Naive thymus-derived CD4-positive, alpha-beta T cell (primary cell): ENCODE measurements around the gene NADK2. TPM values are rescaled to one million over a fixed set of nuclear protein-coding genes. Genes with fewer than 3 reads are reported as not detected.
A peak's percentile ranks its signal among the peaks of the same experiment; 100 is the strongest.

Experiments
- ATAC-seq: fragments of 150-1000 bp; cut with Tn5 transposase; 2 replicates; pipeline ENCODE4 v1.10.0; 2021; ENCODE audit warnings: mild to moderate bottlenecking, moderate library complexity
- CTCF ChIA-PET: fragments of 350-600 bp; sonication (Branson Sonifier 250); formaldehyde crosslinking; loops from one replicate; lab custom pipeline; 2021; ENCODE audit warnings: antibody characterized with exemption; lab: Charles Lee
- POLR2A ChIA-PET: fragments of 350-600 bp; sonication (Branson Sonifier 250); formaldehyde crosslinking; loops from one replicate; lab custom pipeline; 2021; ENCODE audit warnings: antibody characterized with exemption, inconsistent platforms; lab: Charles Lee
- DNase-seq, 9 donors: peaks; one replicate each; pipeline versions ENCODE4 v3.0.0 to v3.0.0-alpha.2; 2020 to 2022; ENCODE audit warnings: mixed read lengths in 1 of 9
- H3K27ac ChIP-seq: one replicate; pipeline ENCODE4 v1.7.0; 2013; ENCODE audit warnings: mild to moderate bottlenecking, low read depth, low read length, moderate library complexity
- H3K27me3 ChIP-seq, 2 donors: one replicate each; pipeline ENCODE4 v1.7.0; 2013; ENCODE audit warnings: low read length in 2 of 2, mild to moderate bottlenecking in 2 of 2, moderate library complexity in 2 of 2; ENCODE audit not compliant: control insufficient read depth in 2 of 2, insufficient read depth in 2 of 2
- H3K36me3 ChIP-seq, 3 experiments: 1 replicate in 2 of 3; 2 replicates in 1 of 3; pipeline ENCODE4 v1.7.0; 2013; ENCODE audit warnings: low read length in 3 of 3, mild to moderate bottlenecking in 3 of 3, moderate library complexity in 1 of 3; ENCODE audit not compliant: insufficient read depth in 3 of 3, control insufficient read depth in 2 of 3
- H3K4me1 ChIP-seq, 2 donors: one replicate each; pipeline ENCODE4 v1.7.0; 2013; ENCODE audit warnings: low read length in 2 of 2, mild to moderate bottlenecking in 2 of 2, moderate library complexity in 1 of 2; ENCODE audit not compliant: control insufficient read depth in 2 of 2, insufficient read depth in 2 of 2
- H3K4me3 ChIP-seq: 2 replicates; pipeline ENCODE4 v1.7.0; 2013; ENCODE audit warnings: mild to moderate bottlenecking, low read length
- H3K9me3 ChIP-seq, 3 experiments: 1 replicate in 2 of 3; 2 replicates in 1 of 3; pipeline ENCODE4 v1.7.0; 2013; ENCODE audit warnings: low read length in 3 of 3; ENCODE audit not compliant: control insufficient read depth in 2 of 3
- H3K27ac Mint-ChIP-seq, 9 donors: one replicate each; pipeline ENCODE4 v1.8.0; 2020 to 2022; ENCODE audit warnings: mixed read lengths in 9 of 9, mild to moderate bottlenecking in 8 of 9, moderate library complexity in 5 of 9, inconsistent platforms in 2 of 9
- H3K27me3 Mint-ChIP-seq, 5 donors: one replicate each; pipeline ENCODE4 v1.8.0; 2021 to 2022; ENCODE audit warnings: mixed read lengths in 5 of 5, mild to moderate bottlenecking in 1 of 5
- H3K36me3 Mint-ChIP-seq, 5 donors: one replicate each; pipeline ENCODE4 v1.8.0; 2020 to 2022; ENCODE audit warnings: mixed read lengths in 5 of 5, mild to moderate bottlenecking in 3 of 5, inconsistent platforms in 1 of 5
- H3K4me1 Mint-ChIP-seq, 7 donors: one replicate each; pipeline ENCODE4 v1.8.0; 2020 to 2022; ENCODE audit warnings: mixed read lengths in 7 of 7, mild to moderate bottlenecking in 3 of 7, inconsistent platforms in 1 of 7
- H3K4me3 Mint-ChIP-seq, 10 donors: one replicate each; pipeline ENCODE4 v1.8.0; 2020 to 2022; ENCODE audit warnings: mild to moderate bottlenecking in 10 of 10, mixed read lengths in 10 of 10, moderate library complexity in 6 of 10, inconsistent platforms in 2 of 10
- H3K9me3 Mint-ChIP-seq, 11 donors: one replicate each; pipeline ENCODE4 v1.8.0; 2020 to 2022; ENCODE audit warnings: mixed read lengths in 11 of 11, mild to moderate bottlenecking in 4 of 11, inconsistent platforms in 1 of 11, moderate library complexity in 1 of 11
- intact Hi-C, 2 donors: fragments of 100-400 bp; cut with micrococcal nuclease; formaldehyde crosslinking; loops; one replicate each; pipeline ENCODE4 v1.15.1; 2023
- polyA plus RNA-seq, 2 donors: library from polyadenylated mRNA; unstranded; fragments of 300-500 nt; fragmentation: Illumina TruSeq; gene quantifications; one replicate each; pipeline ENCODE4 v1.2.3, GENCODE V29; 2021
- total RNA-seq, 6 experiments: library from RNA in 5 of 6; stranded (reverse) in 5 of 6; gene quantifications; 1 replicate in 5 of 6; 2 replicates in 1 of 6; pipeline ENCODE4 v1.2.3 and lab custom pipeline; 2021 to 2026

Gene NADK2
- total and polyA plus RNA-seq, 7 experiments from 2014 or later, result 7.0 to 17.8 (median 12.2) TPM

DNA sequence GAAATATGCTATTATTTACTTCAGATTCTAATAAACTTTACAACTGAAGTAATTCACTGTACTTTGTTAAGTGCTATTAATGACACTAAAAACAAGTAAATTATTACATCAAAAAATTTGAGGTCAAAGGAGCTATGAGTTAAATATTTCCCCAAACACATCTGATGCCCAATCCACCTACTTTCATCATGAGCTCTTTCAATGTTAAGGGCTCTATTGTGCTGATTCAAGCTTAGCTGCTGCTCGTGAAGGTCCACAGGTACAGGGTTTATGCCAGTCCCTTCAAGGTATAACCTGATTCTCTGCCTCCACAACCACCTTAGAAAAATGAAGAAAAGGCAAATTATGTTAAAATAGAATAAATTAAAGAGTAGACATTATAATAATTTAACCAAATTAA, 24.2 kb downstream of the NADK2 start:
- Histone ChIP-seq H3K27me3 (no peaks in the 10 kb centered on the region), H3K4me3 (no peak overlapping the region), H3K9me3 (no peaks in the 10 kb centered on the region), H3K4me1 (no peaks in the 10 kb centered on the region), H3K36me3 (peaks cover 0 to 30% (median 3%) of the 10 kb centered on the region in 3 experiments), H3K27ac (no peak overlapping the region)
- H3K27ac Mint-ChIP-seq, result peak overlapping the region in 1 of 9 donors; percentile 4
- DNase-seq, result no peak
- no peak for ATAC-seq
- no peak overlapping the region for H3K4me3 Mint-ChIP-seq
- intact Hi-C loops, result loop anchor here in 1 of 2 donors (10.0 kb wide), 1 partner anchor 87 kb away; the partner anchor contains the start of gene RANBP3L
- ChIA-PET CTCF (interaction anchor here (0.6 kb wide), 1 partner anchor 1494 kb away, joined by 3 read pairs; no protein-coding TSS in a partner anchor), POLR2A (no interaction called here)
- H3K36me3 Mint-ChIP-seq, result peaks cover 4 to 53% (median 14%) of the 10 kb centered on the region in 5 donors
- H3K9me3 Mint-ChIP-seq, result no peaks in the 10 kb centered on the region
- no peaks in the 10 kb centered on the region for H3K27me3 Mint-ChIP-seq
- no peaks in the 10 kb centered on the region for H3K4me1 Mint-ChIP-seq

DNA sequence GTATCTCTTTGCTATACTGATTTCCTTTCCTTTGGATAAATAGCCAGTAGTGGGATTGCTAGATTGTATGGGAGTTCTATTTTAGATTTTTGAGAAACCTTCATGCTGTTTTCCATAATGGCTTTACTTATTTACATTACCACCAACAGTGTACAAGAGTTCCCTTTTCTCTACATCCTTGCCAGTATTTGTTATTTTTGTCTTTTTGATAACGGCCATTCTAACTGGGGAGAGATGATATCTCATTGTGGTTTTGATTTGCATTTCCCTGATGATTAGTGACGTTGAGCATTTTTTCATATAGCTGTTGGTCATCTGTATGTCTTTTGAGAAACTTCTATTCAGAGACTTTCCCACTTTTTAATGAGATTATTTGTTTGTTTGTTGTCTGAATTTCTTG, 25.8 kb downstream of the NADK2 start:
- H3K9me3 Mint-ChIP-seq, result no peaks in the 10 kb centered on the region
- H3K27ac Mint-ChIP-seq, result no peak overlapping the region
- Histone ChIP-seq H3K27me3 (no peaks in the 10 kb centered on the region), H3K4me1 (no peaks in the 10 kb centered on the region), H3K9me3 (no peaks in the 10 kb centered on the region), H3K36me3 (peaks cover 0 to 26% (median 3%) of the 10 kb centered on the region in 3 experiments), H3K4me3 (no peak overlapping the region), H3K27ac (no peak overlapping the region)
- ATAC-seq (no peak), DNase-seq (no peak)
- peaks cover 5 to 45% (median 14%) of the 10 kb centered on the region in 5 donors for H3K36me3 Mint-ChIP-seq
- H3K27me3 Mint-ChIP-seq, result no peaks in the 10 kb centered on the region
- intact Hi-C loops, result loop anchor here in 1 of 2 donors (10.0 kb wide), 1 partner anchor 89 kb away; the partner anchor contains the start of gene RANBP3L
- no peaks in the 10 kb centered on the region for H3K4me1 Mint-ChIP-seq
- H3K4me3 Mint-ChIP-seq, result no peak overlapping the region
- ChIA-PET CTCF (no interaction called here), POLR2A (no interaction called here)

DNA sequence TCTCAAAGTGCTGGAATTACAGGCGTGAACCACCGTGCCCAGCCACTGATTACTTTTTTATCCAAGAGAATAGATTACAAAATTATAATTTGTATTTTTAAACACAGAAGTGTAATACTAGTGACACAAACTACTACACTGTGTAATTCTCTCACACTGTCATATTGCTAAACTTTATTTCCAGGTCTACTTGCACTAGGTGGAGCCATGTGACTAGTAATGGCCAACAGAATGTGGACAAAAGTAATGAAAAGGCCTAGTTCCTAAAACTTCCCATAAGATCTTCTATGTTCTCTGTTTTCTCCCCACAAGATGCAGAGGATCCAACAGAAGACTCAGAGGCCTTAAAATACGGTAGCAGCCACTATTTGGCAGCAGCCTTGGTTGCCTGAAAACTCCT, 27.3 kb downstream of the NADK2 start:
- no peak overlapping the region for H3K4me3 Mint-ChIP-seq
- Histone ChIP-seq H3K4me1 (no peaks in the 10 kb centered on the region), H3K36me3 (peaks cover 0 to 18% (median 3%) of the 10 kb centered on the region in 3 experiments), H3K27ac (no peak overlapping the region), H3K9me3 (no peaks in the 10 kb centered on the region), H3K27me3 (no peaks in the 10 kb centered on the region), H3K4me3 (no peak overlapping the region)
- intact Hi-C loops, result loop anchor here in 1 of 2 donors (10.0 kb wide), 1 partner anchor 90 kb away; the partner anchor contains the start of gene RANBP3L
- POLR2A ChIA-PET, result no interaction called here
- DNase-seq (peak in 1 of 9 donors; percentile 4), ATAC-seq (no peak)
- H3K27ac Mint-ChIP-seq, result no peak overlapping the region
- no peaks in the 10 kb centered on the region for H3K27me3 Mint-ChIP-seq
- H3K9me3 Mint-ChIP-seq, result no peaks in the 10 kb centered on the region
- CTCF ChIA-PET, result interaction anchor here (1.5 kb wide), 1 partner anchor 11 kb away, joined by 6 read pairs; no protein-coding TSS in a partner anchor
- peaks cover 5 to 35% (median 11%) of the 10 kb centered on the region in 5 donors for H3K36me3 Mint-ChIP-seq
- H3K4me1 Mint-ChIP-seq, result peaks cover 0 to under 1% (median 0%) of the 10 kb centered on the region in 7 donors

DNA sequence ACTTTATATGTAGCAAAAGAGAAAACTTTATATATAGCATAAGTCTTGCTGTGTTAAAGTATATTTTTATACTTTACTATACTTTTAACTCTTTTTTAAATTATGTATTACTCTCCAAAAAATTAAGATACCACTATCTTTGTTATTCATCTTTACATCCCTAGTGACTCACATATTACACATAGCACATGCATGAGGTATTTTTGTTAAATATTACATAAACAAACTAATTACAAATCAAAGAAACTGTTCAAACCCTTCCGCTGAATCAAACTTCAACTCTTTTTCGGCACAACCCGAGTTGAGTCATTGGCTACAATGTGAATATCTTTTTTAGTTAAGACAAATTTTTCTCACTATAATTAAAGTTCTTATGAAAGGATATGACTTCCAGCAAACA, 32.1 kb downstream of the NADK2 start:
- intact Hi-C loops, result loop anchor here in 1 of 2 donors (10.0 kb wide), 1 partner anchor 95 kb away; the partner anchor contains the start of gene RANBP3L
- Mint-ChIP-seq H3K9me3 (peaks cover 0 to 3% (median 0%) of the 10 kb centered on the region in 11 donors), H3K27me3 (no peaks in the 10 kb centered on the region), H3K27ac (no peak overlapping the region), H3K4me3 (no peak overlapping the region), H3K36me3 (peaks cover 10 to 34% (median 24%) of the 10 kb centered on the region in 5 donors), H3K4me1 (peaks cover 0 to 5% (median 0%) of the 10 kb centered on the region in 7 donors)
- CTCF ChIA-PET, result no interaction called here
- ATAC-seq (no peak), DNase-seq (no peak)
- H3K36me3 ChIP-seq, result peaks cover 0 to 7% (median 0%) of the 10 kb centered on the region in 3 experiments
- H3K4me1 ChIP-seq, result no peaks in the 10 kb centered on the region
- no peak overlapping the region for H3K27ac ChIP-seq
- H3K27me3 ChIP-seq, result no peaks in the 10 kb centered on the region
- H3K4me3 ChIP-seq, result no peak overlapping the region
- POLR2A ChIA-PET, result no interaction called here
- no peaks in the 10 kb centered on the region for H3K9me3 ChIP-seq

DNA sequence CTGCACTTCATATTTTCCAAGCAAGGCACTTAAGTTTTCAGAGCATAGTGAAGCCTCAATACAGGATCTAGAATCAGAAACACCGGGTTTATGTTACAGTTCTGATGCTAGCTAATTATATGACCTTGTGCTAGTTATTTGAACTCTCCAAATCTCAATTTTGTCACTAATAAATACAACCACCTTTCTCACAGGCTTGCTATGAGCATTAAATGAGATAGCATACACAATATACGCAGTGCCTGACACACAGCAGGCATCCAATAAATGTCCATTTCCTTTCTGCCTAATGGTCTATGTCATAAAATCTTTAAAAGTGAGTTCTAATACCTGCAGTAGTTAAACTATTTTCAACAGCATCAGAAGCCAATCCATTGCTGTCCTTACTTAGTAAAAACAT, 32.9 kb downstream of the NADK2 start:
- ChIA-PET CTCF (interaction anchor here (0.7 kb wide), 1 partner anchor 130 kb away, joined by 3 read pairs; no protein-coding TSS in a partner anchor), POLR2A (interaction anchor here (0.6 kb wide), 1 partner anchor 334 kb away, joined by 3 read pairs; no protein-coding TSS in a partner anchor)
- H3K27ac Mint-ChIP-seq, result no peak overlapping the region
- no peak for DNase-seq
- Histone ChIP-seq H3K27me3 (no peaks in the 10 kb centered on the region), H3K4me3 (no peak overlapping the region), H3K36me3 (peaks cover 0 to 7% (median 0%) of the 10 kb centered on the region in 3 experiments), H3K27ac (no peak overlapping the region), H3K4me1 (no peaks in the 10 kb centered on the region), H3K9me3 (no peaks in the 10 kb centered on the region)
- ATAC-seq, result no peak
- no peaks in the 10 kb centered on the region for H3K27me3 Mint-ChIP-seq
- peaks cover 10 to 36% (median 24%) of the 10 kb centered on the region in 5 donors for H3K36me3 Mint-ChIP-seq
- peaks cover 0 to 3% (median 0%) of the 10 kb centered on the region in 11 donors for H3K9me3 Mint-ChIP-seq
- no peak overlapping the region for H3K4me3 Mint-ChIP-seq
- peaks cover 0 to 5% (median 0%) of the 10 kb centered on the region in 7 donors for H3K4me1 Mint-ChIP-seq
- intact Hi-C loops, result no loop called here

DNA sequence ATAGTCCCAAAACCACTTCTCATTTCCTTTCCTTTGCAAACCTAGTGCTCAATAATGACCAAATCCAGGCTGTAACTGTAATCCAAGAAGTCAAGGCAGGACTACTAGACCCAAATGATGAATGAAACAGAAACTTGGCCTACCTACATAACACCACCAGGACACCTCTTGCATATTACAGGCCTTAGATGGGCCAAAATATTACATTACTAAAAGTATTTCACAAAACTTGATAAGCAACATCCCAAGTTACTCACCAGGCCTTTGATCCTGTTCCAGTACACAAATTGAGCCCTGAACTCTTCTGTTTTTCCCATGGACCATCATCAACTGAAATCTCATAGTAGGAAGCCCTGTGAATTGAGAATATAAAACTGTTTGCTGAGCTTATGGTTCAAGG, 34.8 kb downstream of the NADK2 start:
- Mint-ChIP-seq H3K9me3 (peaks cover 0 to 3% (median 0%) of the 10 kb centered on the region in 11 donors), H3K36me3 (peaks cover 5 to 42% (median 24%) of the 10 kb centered on the region in 5 donors), H3K27ac (no peak overlapping the region), H3K4me1 (peaks cover 0 to 5% (median 0%) of the 10 kb centered on the region in 7 donors), H3K4me3 (no peak overlapping the region), H3K27me3 (no peaks in the 10 kb centered on the region)
- POLR2A ChIA-PET, result no interaction called here
- H3K4me3 ChIP-seq, result no peak overlapping the region
- no peaks in the 10 kb centered on the region for H3K36me3 ChIP-seq
- H3K27me3 ChIP-seq, result no peaks in the 10 kb centered on the region
- no peaks in the 10 kb centered on the region for H3K4me1 ChIP-seq
- CTCF ChIA-PET, result no interaction called here
- H3K9me3 ChIP-seq, result no peaks in the 10 kb centered on the region
- H3K27ac ChIP-seq, result no peak overlapping the region
- no peak for ATAC-seq
- no peak for DNase-seq
- intact Hi-C loops, result no loop called here
